Lower leg skin (tissue), 4 donors: Measurements from ENCODE around the gene SETD4. TPM values are rescaled to one million over a fixed set of nuclear protein-coding genes. Genes with fewer than 3 reads are reported as not detected.

Source experiments
- DNase-seq, 2 donors: peaks; one replicate each; pipeline ENCODE4 v3.0.0-alpha.2; 2019; ENCODE audit warnings: low spot score in 2 of 2
- H3K4me3 ChIP-seq: fragments of 200-600 bp; sonication (generic); 2 replicates; pipeline ENCODE4 v1.5.1; 2017; ENCODE audit warnings: mild to moderate bottlenecking, low read depth; ENCODE audit not compliant: poor library complexity, severe bottlenecking
- POLR2A ChIP-seq, 2 donors: fragments of 450-650 bp; IDR thresholded peaks; one replicate each; pipeline ENCODE4 v1.6.1; 2016 to 2017; ENCODE audit warnings: antibody characterized with exemption in 2 of 2, mild to moderate bottlenecking in 1 of 2, moderate library complexity in 1 of 2
- WGBS, 2 donors: methylation state at CpG; one replicate each; pipeline ENCODE4 v1.1.5; 2018; 5-methylcytosine and 5-hydroxymethylcytosine counted together
- intact Hi-C: fragments of 100-400 bp; cut with DNase I; formaldehyde crosslinking; loops from one replicate; pipeline ENCODE4 v1.15.0; 2023; ENCODE audit warnings: low total_unique reads
- total RNA-seq, 4 donors: library from RNA; depleted of rRNA; stranded (reverse); fragments of >200 nt; gene quantifications; one replicate each; pipeline ENCODE4 v1.1.0, GENCODE V29; 2016
- TF ChIP-seq, protein P1 (sequence below), 3 donors: fragments of 450-650 bp; IDR thresholded peaks; one replicate each; pipeline ENCODE4 v1.5.1; 2016; ENCODE audit warnings: antibody characterized with exemption in 3 of 3, mild to moderate bottlenecking in 3 of 3, moderate library complexity in 2 of 3

SETD4 gene
- total RNA-seq, 4 donors from 2014 or later, result 21.1 to 41.6 (median 30.1) TPM

DNA sequence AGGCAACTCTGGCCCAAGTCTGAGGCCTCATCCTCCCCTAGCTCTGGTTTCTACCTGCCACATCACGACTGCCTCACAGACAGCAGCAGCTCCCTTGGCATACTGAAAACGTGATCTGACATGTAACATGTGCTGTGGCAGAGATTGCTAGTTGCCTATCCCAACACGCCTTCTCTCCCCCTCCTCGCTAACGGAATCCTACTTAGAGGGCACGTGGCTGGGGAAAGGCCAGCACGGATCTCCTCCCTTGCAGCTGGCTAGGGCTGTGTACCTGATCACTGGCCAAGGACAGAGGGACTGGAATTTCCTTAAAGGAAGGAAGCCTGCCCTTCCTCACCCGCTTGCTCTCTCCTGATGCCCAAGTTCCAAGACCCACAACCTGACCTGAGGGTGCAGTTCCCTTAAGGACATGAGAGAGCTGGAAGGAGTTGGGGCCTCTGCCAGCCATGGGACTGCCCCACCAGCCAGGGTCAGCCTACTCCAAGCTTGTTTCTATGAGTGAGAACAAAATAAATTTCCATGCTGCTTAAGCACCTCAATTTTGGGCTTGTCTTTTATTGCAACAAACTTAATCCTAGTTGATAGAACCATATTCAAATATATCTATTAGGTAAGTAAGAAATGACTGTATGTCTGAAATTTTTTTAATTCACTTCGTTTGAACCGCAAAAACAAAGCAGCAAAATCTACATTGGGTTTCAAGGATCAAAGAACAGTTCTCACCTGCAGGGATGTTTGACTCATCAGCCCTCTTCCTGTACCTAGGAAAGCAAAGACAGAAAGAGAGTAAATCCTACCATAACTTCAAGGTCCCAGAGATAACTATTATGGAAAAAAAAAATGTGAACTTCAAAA lies 7.2 kb downstream of the SETD4 start:
- intact Hi-C loops, result no loop called here
- H3K4me3 ChIP-seq, result no peak overlapping the region
- TF ChIP-seq, protein P1, sequence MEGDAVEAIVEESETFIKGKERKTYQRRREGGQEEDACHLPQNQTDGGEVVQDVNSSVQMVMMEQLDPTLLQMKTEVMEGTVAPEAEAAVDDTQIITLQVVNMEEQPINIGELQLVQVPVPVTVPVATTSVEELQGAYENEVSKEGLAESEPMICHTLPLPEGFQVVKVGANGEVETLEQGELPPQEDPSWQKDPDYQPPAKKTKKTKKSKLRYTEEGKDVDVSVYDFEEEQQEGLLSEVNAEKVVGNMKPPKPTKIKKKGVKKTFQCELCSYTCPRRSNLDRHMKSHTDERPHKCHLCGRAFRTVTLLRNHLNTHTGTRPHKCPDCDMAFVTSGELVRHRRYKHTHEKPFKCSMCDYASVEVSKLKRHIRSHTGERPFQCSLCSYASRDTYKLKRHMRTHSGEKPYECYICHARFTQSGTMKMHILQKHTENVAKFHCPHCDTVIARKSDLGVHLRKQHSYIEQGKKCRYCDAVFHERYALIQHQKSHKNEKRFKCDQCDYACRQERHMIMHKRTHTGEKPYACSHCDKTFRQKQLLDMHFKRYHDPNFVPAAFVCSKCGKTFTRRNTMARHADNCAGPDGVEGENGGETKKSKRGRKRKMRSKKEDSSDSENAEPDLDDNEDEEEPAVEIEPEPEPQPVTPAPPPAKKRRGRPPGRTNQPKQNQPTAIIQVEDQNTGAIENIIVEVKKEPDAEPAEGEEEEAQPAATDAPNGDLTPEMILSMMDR (IDR thresholded peaks at IDR 0.05), result no peak
- TF ChIP-seq POLR2A (IDR thresholded peaks at IDR 0.05), result no peak
- peak in 1 of 2 donors; percentile 63 for DNase-seq
- 30 to 41% methylated on average over 10 of the region's 10 CpGs for WGBS, 2 donors

DNA sequence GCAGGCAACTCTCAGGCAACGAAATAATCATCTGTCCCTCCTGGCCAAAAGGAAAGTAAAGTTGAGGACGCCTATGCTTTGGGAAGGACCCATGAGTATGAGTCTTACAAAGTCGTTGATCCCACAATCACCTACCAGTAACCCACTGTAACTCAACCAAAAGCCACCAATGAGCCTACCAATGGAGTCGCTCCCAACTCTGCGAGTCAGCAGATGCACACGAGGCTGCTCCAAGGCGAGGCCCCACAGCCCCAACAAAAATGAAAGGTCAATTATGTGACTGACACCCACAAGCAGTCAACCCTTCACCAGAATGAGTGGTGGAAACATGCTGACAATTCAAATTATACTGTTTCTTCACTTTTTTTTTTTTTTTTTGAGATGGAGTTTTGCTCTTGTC lies 12.0 kb downstream of the SETD4 start:
- WGBS, 2 donors, result 88 to 92% methylated on average over 7 of the region's 7 CpGs
- DNase-seq, result peak in 1 of 2 donors; percentile 43
- H3K4me3 ChIP-seq, result no peak overlapping the region
- TF ChIP-seq POLR2A (IDR thresholded peaks at IDR 0.05), result no peak
- TF ChIP-seq, protein P1 (IDR thresholded peaks at IDR 0.05), result no peak
- intact Hi-C loops, result no loop called here

DNA sequence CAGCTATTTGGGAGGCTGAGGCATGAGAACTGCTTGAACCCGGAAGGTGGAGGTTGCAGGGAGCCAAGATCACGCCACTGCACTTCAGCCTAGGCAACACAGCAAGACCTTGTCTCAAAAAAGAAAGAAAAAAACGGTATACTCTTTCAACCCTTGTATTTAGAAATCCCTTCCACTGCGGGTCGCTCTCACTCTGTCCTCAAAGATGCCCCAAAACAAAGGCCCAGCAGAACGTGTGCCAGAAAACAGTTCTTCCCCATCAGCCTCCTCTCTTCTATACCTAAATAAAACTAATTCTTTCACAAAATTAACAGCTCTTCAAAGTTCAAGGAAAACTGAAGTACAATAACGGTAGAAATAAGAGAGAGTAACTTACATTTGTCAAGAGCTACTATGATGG lies 13.2 kb downstream of the SETD4 start:
- 84 to 93% methylated on average over 7 of the region's 7 CpGs for WGBS, 2 donors
- TF ChIP-seq, protein P1 (IDR thresholded peaks at IDR 0.05), result no peak
- no peak for TF ChIP-seq POLR2A (IDR thresholded peaks at IDR 0.05)
- H3K4me3 ChIP-seq, result no peak overlapping the region
- intact Hi-C loops, result no loop called here
- DNase-seq, result no peak

- TF ChIP-seq, protein P1 (IDR thresholded peaks at IDR 0.05), result no peak
- TF ChIP-seq POLR2A (IDR thresholded peaks at IDR 0.05), result no peak
- no peak for DNase-seq
Observed at GRCh38 chr21:36045993-36046392, 14.3 kb downstream of the SETD4 start.

DNA sequence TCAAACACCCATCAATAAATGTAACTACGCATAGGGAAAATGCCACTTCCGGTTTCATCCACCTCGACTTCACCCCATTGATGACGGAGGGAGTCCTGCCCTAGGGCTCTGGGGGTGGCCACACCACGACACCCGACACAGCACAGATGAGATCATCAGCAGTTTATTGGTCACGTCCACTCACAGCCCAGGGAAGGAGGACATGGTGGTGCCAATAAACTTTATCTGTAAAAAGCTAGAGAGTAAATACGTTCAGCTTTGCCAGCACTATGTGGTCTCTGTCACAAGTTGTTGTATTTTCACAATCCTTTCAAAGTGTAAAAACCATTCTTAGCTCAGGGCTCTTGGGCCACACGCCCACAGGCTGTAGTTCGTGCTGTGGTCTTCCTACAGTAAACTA lies 16.3 kb downstream of the SETD4 start:
- 75 to 83% methylated on average over 10 of the region's 10 CpGs for WGBS, 2 donors
- no peak overlapping the region for H3K4me3 ChIP-seq
- no peak for TF ChIP-seq POLR2A (IDR thresholded peaks at IDR 0.05)
- TF ChIP-seq, protein P1 (IDR thresholded peaks at IDR 0.05), result no peak
- no peak for DNase-seq
- intact Hi-C loops, result loop anchor here (5.0 kb wide), 1 partner anchor 647 kb away; no protein-coding TSS in a partner anchor

More at GRCh38 chr21:36045993-36046392, 14.3 kb downstream of the SETD4 start:
- H3K4me3 ChIP-seq, result no peak overlapping the region
- 63 to 89% methylated on average over 1 of the region's 1 CpG for WGBS, 2 donors
- intact Hi-C loops, result no loop called here
